Epithelial cell of proximal tubule (primary cell): ENCODE results near the gene TAB2. TPM values are rescaled to one million over a fixed set of nuclear protein-coding genes. Genes with fewer than 3 reads are reported as not detected.

Experiments used
- DNase-seq: peaks from one replicate; pipeline ENCODE4 v3.0.0-alpha.2; 2011; ENCODE audit warnings: low read depth
- H3K4me3 ChIP-seq: 2 replicates; pipeline ENCODE4 v1.5.1; 2011; ENCODE audit warnings: low read depth, mild to moderate bottlenecking, low read length
- total RNA-seq: library from RNA; depleted of rRNA; stranded (reverse); fragments of >200 nt; gene quantifications from 2 replicates; pipeline ENCODE4 v1.2.3, GENCODE V29; 2015
- TF ChIP-seq, protein P1 (sequence below): conservative IDR thresholded peaks from 2 replicates; pipeline ENCODE4 v1.5.1; 2012; ENCODE audit warnings: low read depth, mild to moderate bottlenecking, low read length

TAB2 gene
- total RNA-seq, 1 donor from 2014 or later, result 18.7 TPM

- no peak for DNase-seq
- TF ChIP-seq, protein P1, sequence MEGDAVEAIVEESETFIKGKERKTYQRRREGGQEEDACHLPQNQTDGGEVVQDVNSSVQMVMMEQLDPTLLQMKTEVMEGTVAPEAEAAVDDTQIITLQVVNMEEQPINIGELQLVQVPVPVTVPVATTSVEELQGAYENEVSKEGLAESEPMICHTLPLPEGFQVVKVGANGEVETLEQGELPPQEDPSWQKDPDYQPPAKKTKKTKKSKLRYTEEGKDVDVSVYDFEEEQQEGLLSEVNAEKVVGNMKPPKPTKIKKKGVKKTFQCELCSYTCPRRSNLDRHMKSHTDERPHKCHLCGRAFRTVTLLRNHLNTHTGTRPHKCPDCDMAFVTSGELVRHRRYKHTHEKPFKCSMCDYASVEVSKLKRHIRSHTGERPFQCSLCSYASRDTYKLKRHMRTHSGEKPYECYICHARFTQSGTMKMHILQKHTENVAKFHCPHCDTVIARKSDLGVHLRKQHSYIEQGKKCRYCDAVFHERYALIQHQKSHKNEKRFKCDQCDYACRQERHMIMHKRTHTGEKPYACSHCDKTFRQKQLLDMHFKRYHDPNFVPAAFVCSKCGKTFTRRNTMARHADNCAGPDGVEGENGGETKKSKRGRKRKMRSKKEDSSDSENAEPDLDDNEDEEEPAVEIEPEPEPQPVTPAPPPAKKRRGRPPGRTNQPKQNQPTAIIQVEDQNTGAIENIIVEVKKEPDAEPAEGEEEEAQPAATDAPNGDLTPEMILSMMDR, result no peak
- peak overlapping the region; percentile 38 for H3K4me3 ChIP-seq
Observed at GRCh38 chr6:149449831-149450678, 132.5 kb downstream of the TAB2 start.

GRCh38 chr6:149450679-149451375 lies 133.3 kb downstream of the TAB2 start:
- no peak for DNase-seq
- peak overlapping the region; percentile 38 for H3K4me3 ChIP-seq
- TF ChIP-seq, protein P1, result no peak

GRCh38 chr6:149451376-149452036 lies 134.0 kb downstream of the TAB2 start:
- DNase-seq, result no peak
- no peak overlapping the region for H3K4me3 ChIP-seq
- TF ChIP-seq, protein P1, result no peak

DNA sequence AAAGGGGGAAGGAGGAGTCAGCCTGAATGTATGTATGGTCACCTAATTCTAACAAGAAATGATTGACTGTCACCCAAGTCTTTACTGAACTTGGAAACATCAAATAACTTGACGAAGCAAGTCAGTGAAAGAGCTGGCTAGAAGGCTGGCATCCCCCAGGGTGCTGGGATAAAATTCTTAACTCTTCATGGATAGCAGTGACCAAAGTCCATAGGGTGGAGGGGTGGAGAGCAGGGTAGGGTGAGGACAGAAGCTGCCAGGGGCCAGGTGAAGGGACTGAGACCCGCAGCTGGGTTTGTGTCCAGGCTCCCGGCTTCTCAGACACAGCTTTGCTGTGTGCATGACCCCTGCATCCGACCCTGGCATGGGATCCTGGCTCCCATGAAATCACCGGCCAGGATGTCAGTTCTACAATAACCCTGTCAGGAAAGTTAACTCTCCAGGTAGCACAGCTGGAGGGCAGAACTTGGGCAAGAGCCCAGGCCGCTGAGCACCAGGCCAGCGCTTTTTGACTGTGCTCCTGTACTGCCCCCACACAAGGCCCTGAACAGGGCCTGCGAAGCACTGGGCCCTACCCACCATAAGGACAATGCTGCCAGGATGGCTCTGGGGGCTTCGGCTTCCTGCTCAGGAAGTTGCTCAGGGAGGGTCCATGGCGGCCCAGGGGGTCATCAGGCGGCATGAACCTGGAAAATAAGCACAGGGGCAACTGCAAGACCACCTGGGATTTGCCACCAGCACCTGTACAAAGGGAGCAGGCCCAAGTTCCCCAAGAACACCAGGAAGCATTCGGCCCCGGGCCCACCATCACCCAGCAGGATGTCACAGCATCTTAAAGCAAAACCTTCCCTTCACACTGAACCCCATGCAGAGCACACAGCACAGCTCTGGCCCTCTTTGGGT lies 134.8 kb downstream of the TAB2 start:
- no peak for DNase-seq
- H3K4me3 ChIP-seq, result no peak overlapping the region
- TF ChIP-seq, protein P1, result no peak

DNA sequence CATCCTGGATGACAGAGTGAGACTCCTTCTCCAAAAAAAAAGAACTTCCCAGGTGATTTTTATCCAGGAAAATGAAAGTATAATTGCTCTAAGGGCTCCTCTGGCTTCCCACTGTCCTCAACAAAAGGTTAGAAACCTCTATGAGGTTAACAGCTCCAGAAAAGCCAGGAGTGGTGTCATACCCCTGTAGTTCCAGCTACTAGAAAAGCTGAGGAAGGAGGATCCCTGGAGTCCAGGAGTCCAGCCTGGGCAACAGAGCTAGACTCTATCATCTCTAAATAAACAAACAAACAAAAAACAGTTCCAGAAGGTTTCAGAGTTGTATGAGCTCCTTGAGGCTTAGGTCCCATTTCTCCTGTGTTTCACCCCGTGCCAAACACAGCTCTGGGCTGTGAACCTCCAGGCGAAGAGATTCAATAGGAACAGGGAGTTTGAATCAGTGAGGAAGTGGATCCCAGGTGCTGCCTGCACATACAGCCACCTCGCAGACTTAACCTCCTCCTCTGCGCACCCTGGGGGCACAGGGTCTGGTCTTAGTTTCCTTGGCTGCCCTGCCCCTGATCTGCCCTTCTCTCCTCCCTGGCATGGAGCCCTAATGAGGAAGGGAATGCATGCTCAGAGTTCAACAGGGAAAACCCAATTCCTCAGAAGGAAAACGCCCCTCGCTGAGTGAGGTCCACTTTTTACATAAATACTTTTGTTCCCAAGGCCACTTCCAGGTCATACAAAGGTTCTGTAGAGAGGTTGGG lies 136.3 kb downstream of the TAB2 start:
- DNase-seq, result no peak
- no peak overlapping the region for H3K4me3 ChIP-seq
- TF ChIP-seq, protein P1, result no peak

- no peak for DNase-seq
- no peak overlapping the region for H3K4me3 ChIP-seq
- TF ChIP-seq, protein P1, result no peak
Observed at GRCh38 chr6:149454346-149454848, 136.9 kb downstream of the TAB2 start.
